ENCODE data around the gene RIMS3. TPM values are rescaled to one million over a fixed set of nuclear protein-coding genes. Genes with fewer than 3 reads are reported as not detected.
A peak's percentile ranks its signal among the peaks of the same experiment; 100 is the strongest.
"Not testable (repeated sequence)": the region's sequence is repeated elsewhere in the genome, so short reads cannot be mapped to it uniquely, and the experiment has no call there.

Gene RIMS3
- total RNA-seq, 1 donor from 2014 or later = 43.9 TPM

DNA sequence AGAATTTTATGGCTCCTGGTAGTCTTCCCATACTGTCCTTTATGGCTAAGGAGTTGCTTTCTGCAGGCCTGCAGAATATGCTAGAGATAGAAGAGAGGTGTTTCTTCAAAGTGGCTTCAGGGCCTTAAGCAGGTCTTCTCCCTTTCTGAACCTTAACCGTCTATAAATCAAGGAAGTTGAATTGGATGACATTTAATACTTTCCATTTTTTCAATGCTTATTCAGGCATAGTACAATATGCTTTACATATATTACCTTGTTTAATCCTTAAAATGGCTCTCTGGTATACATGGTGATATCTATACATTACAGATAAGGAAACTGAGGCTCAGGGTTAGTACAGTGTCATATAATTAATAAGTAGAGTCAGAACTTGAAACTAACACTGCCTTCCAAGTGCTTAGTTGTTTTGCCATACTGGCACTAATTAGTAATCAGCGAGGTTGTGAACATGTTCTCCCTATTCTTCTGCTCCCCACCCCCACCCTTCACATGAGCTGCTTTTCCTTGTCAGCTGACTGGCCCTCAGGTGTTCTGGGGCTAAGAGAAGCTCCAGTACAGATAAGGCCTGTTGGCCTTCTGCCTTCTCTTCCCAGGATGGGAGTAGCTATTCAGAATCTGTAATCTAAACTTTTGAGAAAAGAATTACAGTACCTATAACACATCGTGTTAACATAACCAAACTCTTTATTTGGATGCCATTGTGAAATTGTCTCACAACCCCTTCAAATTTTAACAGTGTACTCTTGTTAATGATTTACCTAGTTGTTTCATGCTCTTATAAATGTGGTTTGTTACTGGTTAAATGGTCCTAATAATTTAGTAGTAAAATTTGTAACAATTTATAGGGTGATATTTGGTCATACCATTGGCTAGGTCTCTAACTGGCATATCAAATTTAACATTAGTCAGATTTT lies 39.6 kb upstream of the RIMS3 start:
- Histone ChIP-seq H3K9me3 (no peaks in the 10 kb centered on the region), H3K27ac (no peak overlapping the region), H3K36me3 (no peaks in the 10 kb centered on the region), H3K27me3 (no peaks in the 10 kb centered on the region), H3K4me3 (no peak overlapping the region), H3K4me1 (peaks cover 0 to 19% of the 10 kb centered on the region in 2 donors)
- TF ChIP-seq, protein P1, sequence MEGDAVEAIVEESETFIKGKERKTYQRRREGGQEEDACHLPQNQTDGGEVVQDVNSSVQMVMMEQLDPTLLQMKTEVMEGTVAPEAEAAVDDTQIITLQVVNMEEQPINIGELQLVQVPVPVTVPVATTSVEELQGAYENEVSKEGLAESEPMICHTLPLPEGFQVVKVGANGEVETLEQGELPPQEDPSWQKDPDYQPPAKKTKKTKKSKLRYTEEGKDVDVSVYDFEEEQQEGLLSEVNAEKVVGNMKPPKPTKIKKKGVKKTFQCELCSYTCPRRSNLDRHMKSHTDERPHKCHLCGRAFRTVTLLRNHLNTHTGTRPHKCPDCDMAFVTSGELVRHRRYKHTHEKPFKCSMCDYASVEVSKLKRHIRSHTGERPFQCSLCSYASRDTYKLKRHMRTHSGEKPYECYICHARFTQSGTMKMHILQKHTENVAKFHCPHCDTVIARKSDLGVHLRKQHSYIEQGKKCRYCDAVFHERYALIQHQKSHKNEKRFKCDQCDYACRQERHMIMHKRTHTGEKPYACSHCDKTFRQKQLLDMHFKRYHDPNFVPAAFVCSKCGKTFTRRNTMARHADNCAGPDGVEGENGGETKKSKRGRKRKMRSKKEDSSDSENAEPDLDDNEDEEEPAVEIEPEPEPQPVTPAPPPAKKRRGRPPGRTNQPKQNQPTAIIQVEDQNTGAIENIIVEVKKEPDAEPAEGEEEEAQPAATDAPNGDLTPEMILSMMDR (IDR thresholded peaks at IDR 0.05) = no peak
- DNase-seq (ENCODE audit: low spot score in 2 of 2) = no peak
- intact Hi-C loops (cut with DNase I) = no loop called here

DNA sequence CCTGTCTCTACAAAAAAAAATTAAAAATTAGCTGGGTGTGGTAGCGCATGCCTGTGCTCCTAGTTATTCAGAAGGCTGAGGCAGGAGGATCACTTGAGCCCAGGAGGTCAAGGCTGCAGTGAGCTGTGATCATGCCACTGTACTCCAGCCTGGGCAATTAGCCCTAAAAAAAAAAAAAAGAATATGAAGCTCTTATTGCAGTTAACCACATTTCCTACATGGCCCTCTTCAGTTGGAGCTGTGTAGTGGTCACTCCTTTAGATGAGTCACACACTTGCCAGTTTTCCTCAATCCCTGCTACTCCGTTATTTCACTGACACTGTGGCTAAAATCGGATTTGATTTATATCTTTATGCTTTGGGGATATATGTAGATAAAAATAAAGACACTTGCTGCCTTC lies 37.8 kb upstream of the RIMS3 start:
- Histone ChIP-seq H3K27ac (no peak overlapping the region), H3K4me3 (no peak overlapping the region), H3K27me3 (no peaks in the 10 kb centered on the region), H3K4me1 (peaks cover 0 to 20% of the 10 kb centered on the region in 2 donors), H3K36me3 (no peaks in the 10 kb centered on the region), H3K9me3 (no peaks in the 10 kb centered on the region)
- TF ChIP-seq, protein P1 (IDR thresholded peaks at IDR 0.05) = no peak
- intact Hi-C loops (cut with DNase I) = no loop called here
- no peak for DNase-seq (ENCODE audit: low spot score in 2 of 2)

DNA sequence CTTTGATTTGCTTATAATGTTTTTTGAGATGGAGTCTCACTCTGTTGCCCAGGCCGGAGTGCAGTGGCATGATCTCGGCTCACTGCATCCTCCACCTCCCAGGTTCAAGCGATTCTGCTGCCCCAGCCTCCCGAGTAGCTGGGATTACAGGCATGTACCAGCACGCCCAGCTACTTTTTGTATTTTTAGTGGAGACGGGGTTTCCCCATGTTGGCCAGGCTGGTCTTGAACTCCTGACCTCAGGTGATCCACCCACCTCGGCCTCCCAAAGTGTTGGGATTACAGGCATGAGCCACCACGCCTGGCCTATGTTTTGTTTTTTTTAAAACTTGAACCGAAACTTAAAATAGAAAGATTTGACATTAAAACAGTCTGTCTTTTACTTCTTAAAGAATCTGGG lies 37.3 kb upstream of the RIMS3 start:
- peaks cover 0 to 18% of the 10 kb centered on the region in 2 donors for H3K4me1 ChIP-seq
- H3K27ac ChIP-seq; intact Hi-C loops (cut with DNase I): not testable (repeated sequence)

DNA sequence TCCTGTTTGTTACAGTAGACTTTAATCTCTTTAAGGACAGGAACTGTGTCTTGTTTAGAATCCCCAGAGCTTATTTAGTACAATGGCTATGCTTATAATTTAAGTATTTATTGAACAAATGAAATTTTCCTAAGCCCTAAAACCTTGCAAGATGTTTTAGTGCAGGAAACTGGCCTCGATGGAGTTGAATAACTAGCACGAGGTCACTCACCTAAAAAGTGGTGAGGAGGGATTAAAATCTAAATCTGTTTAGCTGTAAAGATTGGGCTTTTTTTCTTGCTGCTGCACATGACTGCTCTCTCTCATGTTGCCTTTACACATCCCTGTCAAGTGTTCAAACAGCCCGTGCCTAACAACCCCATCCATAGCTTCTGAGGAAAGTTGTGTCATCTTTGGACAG lies 36.2 kb upstream of the RIMS3 start:
- no peak overlapping the region for H3K4me3 ChIP-seq
- no peaks in the 10 kb centered on the region for H3K36me3 ChIP-seq
- H3K4me1 ChIP-seq = peaks cover 0 to 18% of the 10 kb centered on the region in 2 donors
- no peaks in the 10 kb centered on the region for H3K9me3 ChIP-seq
- intact Hi-C loops (cut with DNase I) = no loop called here
- no peak for DNase-seq (ENCODE audit: low spot score in 2 of 2)
- no peak overlapping the region for H3K27ac ChIP-seq
- H3K27me3 ChIP-seq = no peaks in the 10 kb centered on the region
- TF ChIP-seq, protein P1 (IDR thresholded peaks at IDR 0.05) = no peak

More for the DNA sequence above, 37.3 kb upstream of the RIMS3 start:
- not testable (repeated sequence) for H3K27me3 ChIP-seq; H3K4me3 ChIP-seq; DNase-seq (ENCODE audit: low spot score in 2 of 2); H3K36me3 ChIP-seq; H3K9me3 ChIP-seq

DNA sequence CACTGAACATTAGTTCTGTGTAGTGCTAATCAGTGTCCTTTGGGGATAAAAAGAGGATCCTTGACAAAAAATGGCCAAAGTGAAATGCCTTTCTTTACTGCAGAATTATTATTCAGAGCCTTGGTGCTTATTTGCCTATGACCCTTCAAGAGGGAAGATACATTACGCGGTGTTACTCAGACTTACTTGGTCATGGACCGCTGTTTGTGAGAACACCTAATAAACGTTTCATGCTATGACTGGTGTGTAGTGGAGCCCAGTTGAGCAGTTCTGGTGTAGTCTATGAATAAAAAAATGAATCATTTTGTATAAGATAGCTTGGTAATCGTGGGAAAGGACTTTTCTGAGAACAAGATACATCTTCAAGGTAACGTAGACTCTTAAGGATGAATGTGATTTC lies 34.3 kb upstream of the RIMS3 start:
- Histone ChIP-seq H3K36me3 (no peaks in the 10 kb centered on the region), H3K4me1 (peaks cover 0 to 18% of the 10 kb centered on the region in 2 donors), H3K27me3 (no peaks in the 10 kb centered on the region), H3K4me3 (no peak overlapping the region), H3K9me3 (no peaks in the 10 kb centered on the region), H3K27ac (peak overlapping the region; percentile 70 to 72)
- no peak for DNase-seq (ENCODE audit: low spot score in 2 of 2)
- TF ChIP-seq, protein P1 (IDR thresholded peaks at IDR 0.05) = no peak
- intact Hi-C loops (cut with DNase I) = loop anchor here (10.0 kb wide), 1 partner anchor 795 kb away; no protein-coding TSS in a partner anchor

DNA sequence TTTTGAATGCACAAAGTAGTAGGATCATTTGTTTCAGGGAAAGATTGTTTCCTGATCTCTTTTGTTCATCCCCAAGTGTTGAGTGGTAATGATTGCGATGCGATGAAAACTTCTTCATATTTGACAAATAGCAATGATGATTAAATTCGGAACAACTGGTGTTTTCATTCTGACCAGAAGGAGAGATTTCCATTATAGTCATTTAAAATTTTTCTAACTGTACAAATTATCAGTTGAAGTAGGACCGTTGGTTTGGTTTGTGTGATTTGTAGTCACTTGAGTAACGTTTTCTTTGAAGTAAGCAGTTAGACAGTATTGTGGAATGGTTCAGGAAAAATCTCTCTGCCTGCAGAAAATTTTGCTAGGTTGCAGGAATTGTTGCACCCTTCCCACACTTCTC lies 32.0 kb upstream of the RIMS3 start:
- H3K36me3 ChIP-seq = no peaks in the 10 kb centered on the region
- H3K4me3 ChIP-seq = no peak overlapping the region
- H3K9me3 ChIP-seq = no peaks in the 10 kb centered on the region
- no peaks in the 10 kb centered on the region for H3K27me3 ChIP-seq
- H3K4me1 ChIP-seq = peaks cover 0 to 27% of the 10 kb centered on the region in 2 donors
- TF ChIP-seq, protein P1 (IDR thresholded peaks at IDR 0.05) = no peak
- H3K27ac ChIP-seq = no peak overlapping the region
- intact Hi-C loops (cut with DNase I) = loop anchor here (10.0 kb wide), 1 partner anchor 797 kb away; no protein-coding TSS in a partner anchor
- DNase-seq (ENCODE audit: low spot score in 2 of 2) = no peak

Data from ascending aorta (tissue), 2 donors.